ENCODE data around the gene TMEM138. TPM values are rescaled to one million over a fixed set of nuclear protein-coding genes. Genes with fewer than 3 reads are reported as not detected.

The TMEM138 gene
- total RNA-seq (10 to 100 TPM; 24.6 to 53.0 TPM), polyA plus RNA-seq (10 to 100 TPM; 46.2 to 64.4 TPM)
- long read RNA-seq, donor 1, transcript TMEM138-209 (3 exons, 2,839 nt), result major isoform, 8 of 17 reads
- long read RNA-seq, donor 1, partial matches to known transcripts, result 0 of 17 reads
- long read RNA-seq, donor 1, other reads (novel, unspliced or antisense), result 0 of 17 reads
- long read RNA-seq, donor 2, partial matches to known transcripts, result 12 of 14 reads
- long read RNA-seq, donor 2, other reads (novel, unspliced or antisense), result 0 of 14 reads
- long read RNA-seq, donor 3, transcript TMEM138-209 (3 exons, 2,839 nt), result major isoform, 5 of 11 reads
- long read RNA-seq, donor 3, partial matches to known transcripts, result 0 of 11 reads
- long read RNA-seq, donor 3, other reads (novel, unspliced or antisense), result 0 of 11 reads
- long read RNA-seq, donor 4, partial matches to known transcripts, result 0 of 7 reads
- long read RNA-seq, donor 4, other reads (novel, unspliced or antisense), result 0 of 7 reads
- long read RNA-seq, donor 5, transcript TMEM138-210 (2 exons, 611 nt), result minor isoform, 5 of 17 reads
- long read RNA-seq, donor 5, transcript TMEM138-201 (5 exons, 1,848 nt), result major isoform, 10 of 17 reads
- long read RNA-seq, donor 5, partial matches to known transcripts, result 0 of 17 reads
- long read RNA-seq, donor 5, other reads (novel, unspliced or antisense), result 0 of 17 reads

GRCh38 chr11:61361741-61362541 lies at the start of gene TMEM138, which contains the start of gene CYB561A3:
Gene TMEM138 (plus strand): TSS chr11:61362374. CDS start chr11:61364391, 2,017 bp downstream.
Gene CYB561A3 (minus strand): TSS chr11:61361882. CDS start chr11:61356713, 5,169 bp downstream.
- peaks cover 14 to 28% (median 18%) of the 10 kb centered on the region in 4 donors for H3K36me3 ChIP-seq (ENCODE audit: control insufficient read depth in 4 of 4, insufficient read depth in 4 of 4, low read length in 4 of 4)
- 1% methylated on average over 63 of the region's 63 CpGs for WGBS, 2 donors
- peak within 1 kb of the TSS; percentile 46 to 90 for H3K9ac ChIP-seq (ENCODE audit: insufficient read depth in 1 of 2, low read length in 2 of 2)
- TF ChIP-seq CTCF (IDR thresholded peaks at IDR 0.05; ENCODE audit: control extremely low read depth, extremely low read depth), result no peak
- no peaks in the 10 kb centered on the region for H3K27me3 ChIP-seq (ENCODE audit: control insufficient read depth in 3 of 3, insufficient read depth in 3 of 3, low read length in 2 of 3)
- H3K9me3 ChIP-seq (ENCODE audit: control insufficient read depth in 4 of 4, insufficient read depth in 3 of 4, low read length in 3 of 4), result no peaks in the 10 kb centered on the region
- peak; percentile 94 to 95 (median 95) for DNase-seq
- H3K27ac ChIP-seq (ENCODE audit: low read depth in 1 of 2, low read length in 1 of 2), result peak within 1 kb of the TSS; percentile 99 to 100
- peak within 1 kb of the TSS; percentile 80 for H3K4me3 ChIP-seq
- H3K4me1 ChIP-seq (ENCODE audit: control insufficient read depth in 5 of 5, insufficient read depth in 5 of 5, low read length in 5 of 5), result peaks cover 0 to 18% (median 4%) of the 10 kb centered on the region in 5 donors
- peak; percentile 97 for ATAC-seq (ENCODE audit: insufficient read depth, low FRiP score)

- H3K27ac ChIP-seq (ENCODE audit: low read depth in 1 of 2, low read length in 1 of 2), result no peak overlapping the region
- DNase-seq, result no peak
- no peaks in the 10 kb centered on the region for H3K27me3 ChIP-seq (ENCODE audit: control insufficient read depth in 3 of 3, insufficient read depth in 3 of 3, low read length in 2 of 3)
- peaks cover 36 to 60% (median 55%) of the 10 kb centered on the region in 4 donors for H3K36me3 ChIP-seq (ENCODE audit: control insufficient read depth in 4 of 4, insufficient read depth in 4 of 4, low read length in 4 of 4)
- no peak for ATAC-seq (ENCODE audit: insufficient read depth, low FRiP score)
- no peaks in the 10 kb centered on the region for H3K9me3 ChIP-seq (ENCODE audit: control insufficient read depth in 4 of 4, insufficient read depth in 3 of 4, low read length in 3 of 4)
- 84 to 93% methylated on average over 2 of the region's 2 CpGs for WGBS, 2 donors
- H3K4me1 ChIP-seq (ENCODE audit: control insufficient read depth in 5 of 5, insufficient read depth in 5 of 5, low read length in 5 of 5), result no peaks in the 10 kb centered on the region
- H3K9ac ChIP-seq (ENCODE audit: insufficient read depth in 1 of 2, low read length in 2 of 2), result no peak overlapping the region
- H3K4me3 ChIP-seq, result no peak overlapping the region
- TF ChIP-seq CTCF (IDR thresholded peaks at IDR 0.05; ENCODE audit: control extremely low read depth, extremely low read depth), result no peak
Measured at GRCh38 chr11:61315260-61315659, 46.9 kb upstream of the TMEM138 start.

- Histone ChIP-seq H3K36me3 (ENCODE audit: control insufficient read depth in 4 of 4, insufficient read depth in 4 of 4, low read length in 4 of 4) (peaks cover 40 to 64% (median 57%) of the 10 kb centered on the region in 4 donors), H3K27me3 (ENCODE audit: control insufficient read depth in 3 of 3, insufficient read depth in 3 of 3, low read length in 2 of 3) (no peaks in the 10 kb centered on the region), H3K27ac (ENCODE audit: low read depth in 1 of 2, low read length in 1 of 2) (peak overlapping the region in 1 of 2 donors; percentile 11), H3K9me3 (ENCODE audit: control insufficient read depth in 4 of 4, insufficient read depth in 3 of 4, low read length in 3 of 4) (no peaks in the 10 kb centered on the region), H3K9ac (ENCODE audit: insufficient read depth in 1 of 2, low read length in 2 of 2) (no peak overlapping the region), H3K4me3 (no peak overlapping the region), H3K4me1 (ENCODE audit: control insufficient read depth in 5 of 5, insufficient read depth in 5 of 5, low read length in 5 of 5) (no peaks in the 10 kb centered on the region)
- no peak for TF ChIP-seq CTCF (IDR thresholded peaks at IDR 0.05; ENCODE audit: control extremely low read depth, extremely low read depth)
- DNase-seq (no peak), ATAC-seq (ENCODE audit: insufficient read depth, low FRiP score) (no peak)
- WGBS, 2 donors, result 87 to 98% methylated on average over 2 of the region's 2 CpGs
Measured at GRCh38 chr11:61325649-61326414, 36.3 kb upstream of the TMEM138 start.
